ENCODE results near the gene ZNF718. TPM values are rescaled to one million over a fixed set of nuclear protein-coding genes. Genes with fewer than 3 reads are reported as not detected.
"Not testable (repeated sequence)": the region's sequence is repeated elsewhere in the genome, so short reads cannot be mapped to it uniquely, and the experiment has no call there.

Gene ZNF718
- total and polyA plus RNA-seq, 2 of the 13 experiments (the other 11 are each of a cell fraction or from before 2014, with no cell fraction given) = not detected

DNA sequence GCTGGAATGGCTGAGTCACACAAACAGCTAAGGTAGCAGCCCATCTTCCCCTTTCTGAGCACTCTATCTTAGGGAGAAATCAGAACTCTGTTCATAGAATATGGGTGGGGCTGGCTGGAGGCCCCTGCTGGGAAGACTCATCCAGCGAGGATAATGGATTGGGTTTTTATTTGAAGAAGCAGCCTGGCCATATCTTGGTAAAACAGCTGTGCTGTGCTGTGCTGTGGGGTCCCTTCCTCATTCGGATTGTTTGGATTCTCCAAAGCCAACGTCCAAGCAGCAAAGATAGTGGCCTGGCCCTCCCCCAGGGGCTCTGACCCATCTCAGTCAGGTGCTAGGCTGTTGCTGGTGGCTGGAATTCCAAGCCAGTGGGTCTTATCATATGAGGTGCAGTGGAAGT, 63.8 kb downstream of the ZNF718 start:
- no peaks in the 10 kb centered on the region for H3K4me1 ChIP-seq (ENCODE audit: insufficient read depth, low read length)
- H3K36me3 ChIP-seq (replicated peaks in 1 of 2; ENCODE audit: control insufficient read depth in 1 of 2, insufficient read depth in 2 of 2, low read length in 2 of 2) = no peaks in the 10 kb centered on the region
- TF ChIP-seq SKI (IDR thresholded peaks at IDR 0.05; ENCODE audit: partially characterized antibody) = no peak
- FAIRE-seq (no peak), DNase-seq (ENCODE audit: low spot score) (no peak), ATAC-seq (no peak)
- no peaks in the 10 kb centered on the region for H3K79me2 ChIP-seq (ENCODE audit: insufficient read depth, low read length)
- no peaks in the 10 kb centered on the region for H4K20me1 ChIP-seq (ENCODE audit: insufficient read depth, low read length)
- in situ Hi-C loops (cut with HindIII; ENCODE audit: extremely low pct_ligation_motif_present, low pct_unique_long_range_greater_than_20kb) = no loop called here
- intact Hi-C loops (cut with micrococcal nuclease; ENCODE audit: unreplicated experiment) = no loop called here
- no peak overlapping the region for H3K27ac ChIP-seq (ENCODE audit: extremely low read length, insufficient read depth, low read length)
- H3K4me2 ChIP-seq (ENCODE audit: low read depth, low read length) = no peak overlapping the region
- CTCF ChIA-PET (ENCODE audit: low intra/inter-chr PET ratio, low total read pairs) = no interaction called here
- H2AFZ ChIP-seq (ENCODE audit: low read length) = no peak overlapping the region
- POLR2A ChIA-PET = no interaction called here
- H3K27me3 ChIP-seq (ENCODE audit: control insufficient read depth in 1 of 2, insufficient read depth in 2 of 2, low read length in 2 of 2) = no peaks in the 10 kb centered on the region
- no peak overlapping the region for H3K4me3 ChIP-seq (replicated peaks in 1 of 3; ENCODE audit: insufficient read depth in 1 of 3, low read depth in 2 of 3, low read length in 3 of 3)
- H3K9ac ChIP-seq (ENCODE audit: insufficient read depth, low read depth, low read length) = no peak overlapping the region
- peaks cover 85% of the 10 kb centered on the region for H3K9me3 ChIP-seq (ENCODE audit: low read length)
- no TSS peak for BruUV-seq (replicated peaks)
- WGBS (ENCODE audit: low lambda C conversion rate) = 0% methylated on average over 1 of the region's 3 CpGs

DNA sequence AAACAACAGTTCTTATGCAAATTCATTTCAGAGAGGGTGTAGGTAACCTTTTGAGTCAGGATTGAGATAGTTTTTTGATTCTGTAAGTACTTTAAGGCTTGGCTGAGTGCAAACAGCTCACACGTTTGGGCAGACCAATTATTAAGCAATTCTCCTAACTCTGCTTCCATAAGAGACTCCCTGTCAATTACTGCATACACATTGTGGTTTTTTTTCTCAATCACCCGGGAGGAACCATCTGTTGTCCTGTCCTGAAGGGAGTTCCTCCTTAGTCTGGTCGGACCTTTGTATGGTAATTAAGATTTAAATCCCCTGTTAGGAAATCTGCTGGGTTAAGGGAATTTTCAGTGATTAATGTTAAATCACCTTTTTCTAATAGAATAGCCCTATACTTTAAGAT, 70.9 kb downstream of the ZNF718 start:
- H3K4me1 ChIP-seq (ENCODE audit: insufficient read depth, low read length); BruUV-seq (replicated peaks); H3K27ac ChIP-seq (ENCODE audit: extremely low read length, insufficient read depth, low read length); H3K27me3 ChIP-seq (ENCODE audit: control insufficient read depth in 1 of 2, insufficient read depth in 2 of 2, low read length in 2 of 2); H3K36me3 ChIP-seq (replicated peaks in 1 of 2; ENCODE audit: control insufficient read depth in 1 of 2, insufficient read depth in 2 of 2, low read length in 2 of 2); H3K4me3 ChIP-seq (replicated peaks in 1 of 3; ENCODE audit: insufficient read depth in 1 of 3, low read depth in 2 of 3, low read length in 3 of 3); H3K79me2 ChIP-seq (ENCODE audit: insufficient read depth, low read length); CTCF ChIA-PET (ENCODE audit: low intra/inter-chr PET ratio, low total read pairs); H4K20me1 ChIP-seq (ENCODE audit: insufficient read depth, low read length); H3K4me2 ChIP-seq (ENCODE audit: low read depth, low read length); intact Hi-C loops (cut with micrococcal nuclease; ENCODE audit: unreplicated experiment); in situ Hi-C loops (cut with HindIII; ENCODE audit: extremely low pct_ligation_motif_present, low pct_unique_long_range_greater_than_20kb); FAIRE-seq; POLR2A ChIA-PET; H3K9ac ChIP-seq (ENCODE audit: insufficient read depth, low read depth, low read length); ATAC-seq; H2AFZ ChIP-seq (ENCODE audit: low read length); DNase-seq (ENCODE audit: low spot score): not testable (repeated sequence)
- WGBS (ENCODE audit: low lambda C conversion rate) = 0% methylated on average over 3 of the region's 3 CpGs
- H3K9me3 ChIP-seq (ENCODE audit: low read length) = peaks cover 91% of the 10 kb centered on the region

DNA sequence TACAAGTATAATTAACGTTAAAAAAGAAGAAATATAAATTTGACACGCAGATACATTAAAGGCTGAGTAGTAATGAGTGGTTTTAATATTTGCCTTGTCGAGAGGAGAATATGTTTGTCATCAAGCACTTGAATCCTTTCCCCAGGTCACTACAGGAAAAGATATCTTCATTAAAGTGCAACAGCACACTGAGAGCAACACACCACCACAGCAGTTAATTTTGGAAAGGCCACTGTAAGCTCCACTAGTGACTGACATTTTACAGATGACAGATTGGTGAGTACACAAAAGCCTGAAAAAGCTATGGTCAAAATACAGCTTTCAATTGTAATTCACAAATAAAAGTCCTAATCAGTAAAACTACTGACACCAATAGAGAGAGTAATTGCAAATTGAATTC, 76.6 kb downstream of the ZNF718 start:
- no peaks in the 10 kb centered on the region for H3K36me3 ChIP-seq (replicated peaks in 1 of 2; ENCODE audit: control insufficient read depth in 1 of 2, insufficient read depth in 2 of 2, low read length in 2 of 2)
- CTCF ChIA-PET (ENCODE audit: low intra/inter-chr PET ratio, low total read pairs) = no interaction called here
- POLR2A ChIA-PET = no interaction called here
- no peak overlapping the region for H3K27ac ChIP-seq (ENCODE audit: extremely low read length, insufficient read depth, low read length)
- no peaks in the 10 kb centered on the region for H3K4me1 ChIP-seq (ENCODE audit: insufficient read depth, low read length)
- H2AFZ ChIP-seq (ENCODE audit: low read length) = no peak overlapping the region
- H3K79me2 ChIP-seq (ENCODE audit: insufficient read depth, low read length) = no peaks in the 10 kb centered on the region
- H3K27me3 ChIP-seq (ENCODE audit: control insufficient read depth in 1 of 2, insufficient read depth in 2 of 2, low read length in 2 of 2) = no peaks in the 10 kb centered on the region
- BruUV-seq (replicated peaks) = no TSS peak
- no peak for ATAC-seq
- H4K20me1 ChIP-seq (ENCODE audit: insufficient read depth, low read length) = no peaks in the 10 kb centered on the region
- WGBS (ENCODE audit: low lambda C conversion rate) = 3% methylated on average over 3 of the region's 3 CpGs
- H3K9me3 ChIP-seq (ENCODE audit: low read length) = peaks cover 100% of the 10 kb centered on the region
- H3K9ac ChIP-seq (ENCODE audit: insufficient read depth, low read depth, low read length) = no peak overlapping the region
- intact Hi-C loops (cut with micrococcal nuclease; ENCODE audit: unreplicated experiment) = no loop called here
- no peak overlapping the region for H3K4me2 ChIP-seq (ENCODE audit: low read depth, low read length)
- DNase-seq (ENCODE audit: low spot score) = no peak
- in situ Hi-C loops (cut with HindIII; ENCODE audit: extremely low pct_ligation_motif_present, low pct_unique_long_range_greater_than_20kb) = no loop called here
- FAIRE-seq = no peak
- H3K4me3 ChIP-seq (replicated peaks in 1 of 3; ENCODE audit: insufficient read depth in 1 of 3, low read depth in 2 of 3, low read length in 3 of 3) = no peak overlapping the region
- TF ChIP-seq, protein P1, sequence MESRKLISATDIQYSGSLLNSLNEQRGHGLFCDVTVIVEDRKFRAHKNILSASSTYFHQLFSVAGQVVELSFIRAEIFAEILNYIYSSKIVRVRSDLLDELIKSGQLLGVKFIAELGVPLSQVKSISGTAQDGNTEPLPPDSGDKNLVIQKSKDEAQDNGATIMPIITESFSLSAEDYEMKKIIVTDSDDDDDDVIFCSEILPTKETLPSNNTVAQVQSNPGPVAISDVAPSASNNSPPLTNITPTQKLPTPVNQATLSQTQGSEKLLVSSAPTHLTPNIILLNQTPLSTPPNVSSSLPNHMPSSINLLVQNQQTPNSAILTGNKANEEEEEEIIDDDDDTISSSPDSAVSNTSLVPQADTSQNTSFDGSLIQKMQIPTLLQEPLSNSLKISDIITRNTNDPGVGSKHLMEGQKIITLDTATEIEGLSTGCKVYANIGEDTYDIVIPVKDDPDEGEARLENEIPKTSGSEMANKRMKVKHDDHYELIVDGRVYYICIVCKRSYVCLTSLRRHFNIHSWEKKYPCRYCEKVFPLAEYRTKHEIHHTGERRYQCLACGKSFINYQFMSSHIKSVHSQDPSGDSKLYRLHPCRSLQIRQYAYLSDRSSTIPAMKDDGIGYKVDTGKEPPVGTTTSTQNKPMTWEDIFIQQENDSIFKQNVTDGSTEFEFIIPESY (CRISPR knock-in tag; IDR thresholded peaks at IDR 0.05) = no peak
- TF ChIP-seq JUND (CRISPR knock-in tag; IDR thresholded peaks at IDR 0.05) = no peak
- TF ChIP-seq RARA (CRISPR knock-in tag; IDR thresholded peaks at IDR 0.05) = no peak
- no peak for TF ChIP-seq HNRNPH1 (optimal IDR thresholded peaks at IDR 0.05; ENCODE audit: low read depth, low read length)
- TF ChIP-seq, protein P2, sequence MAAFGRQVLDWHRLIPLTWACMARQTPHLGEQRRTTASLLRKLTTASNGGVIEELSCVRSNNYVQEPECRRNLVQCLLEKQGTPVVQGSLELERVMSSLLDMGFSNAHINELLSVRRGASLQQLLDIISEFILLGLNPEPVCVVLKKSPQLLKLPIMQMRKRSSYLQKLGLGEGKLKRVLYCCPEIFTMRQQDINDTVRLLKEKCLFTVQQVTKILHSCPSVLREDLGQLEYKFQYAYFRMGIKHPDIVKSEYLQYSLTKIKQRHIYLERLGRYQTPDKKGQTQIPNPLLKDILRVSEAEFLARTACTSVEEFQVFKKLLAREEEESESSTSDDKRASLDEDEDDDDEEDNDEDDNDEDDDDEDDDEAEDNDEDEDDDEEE (CRISPR knock-in tag; IDR thresholded peaks at IDR 0.05) = no peak
- no peak for TF ChIP-seq SIN3B (IDR thresholded peaks at IDR 0.05; ENCODE audit: low read length)
- no peak for TF ChIP-seq ADNP (CRISPR knock-in tag; IDR thresholded peaks at IDR 0.05)
- TF ChIP-seq ZNF670 (CRISPR knock-in tag; IDR thresholded peaks at IDR 0.05; ENCODE audit: borderline replicate concordance) = no peak
- TF ChIP-seq, protein P3, sequence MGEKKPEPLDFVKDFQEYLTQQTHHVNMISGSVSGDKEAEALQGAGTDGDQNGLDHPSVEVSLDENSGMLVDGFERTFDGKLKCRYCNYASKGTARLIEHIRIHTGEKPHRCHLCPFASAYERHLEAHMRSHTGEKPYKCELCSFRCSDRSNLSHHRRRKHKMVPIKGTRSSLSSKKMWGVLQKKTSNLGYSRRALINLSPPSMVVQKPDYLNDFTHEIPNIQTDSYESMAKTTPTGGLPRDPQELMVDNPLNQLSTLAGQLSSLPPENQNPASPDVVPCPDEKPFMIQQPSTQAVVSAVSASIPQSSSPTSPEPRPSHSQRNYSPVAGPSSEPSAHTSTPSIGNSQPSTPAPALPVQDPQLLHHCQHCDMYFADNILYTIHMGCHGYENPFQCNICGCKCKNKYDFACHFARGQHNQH (CRISPR knock-in tag; IDR thresholded peaks at IDR 0.05) = no peak
